HepG2 (cell line): Measurements from ENCODE around the gene STUM. TPM values are rescaled to one million over a fixed set of nuclear protein-coding genes. Genes with fewer than 3 reads are reported as not detected.
"Not testable (repeated sequence)": the region's sequence is repeated elsewhere in the genome, so short reads cannot be mapped to it uniquely, and the experiment has no call there.

Source experiments
- ATAC-seq: fragments of 200-7000 bp; cut with Tn5 transposase; 3 replicates; pipeline ENCODE4 v1.9.1; 2020; ENCODE audit warnings: mild to moderate bottlenecking, moderate library complexity
- BruUV-seq: library from RNA; stranded (reverse); fragments of 400-500 nt; replicated peaks from 2 replicates; lab custom pipeline; 2021; lab: Mats Ljungman, UMichigan
- CTCF ChIA-PET: fragments of 300-600 bp; formaldehyde crosslinking; extraction: SDS; loops from one replicate; lab custom pipeline; 2021; ENCODE audit warnings: low total read pairs, inconsistent platforms, low intra/inter-chr PET ratio; lab: Yijun Ruan, JAX
- POLR2A ChIA-PET: fragments of 350-600 bp; sonication (Branson Sonifier 250); formaldehyde crosslinking; loops from one replicate; lab custom pipeline; 2020; ENCODE audit warnings: antibody characterized with exemption, inconsistent platforms; lab: Yijun Ruan, JAX
- DNase-seq: peaks from one replicate; pipeline ENCODE4 v3.0.0-alpha.2; 2015; ENCODE audit warnings: low spot score
- FAIRE-seq: peaks from 3 replicates; lab custom pipeline; 2011; peaks lifted over from hg19 to GRCh38; lab: Jason Lieb, UNC
- H2AFZ ChIP-seq: one replicate; pipeline ENCODE4 v1.6.1; 2011; ENCODE audit warnings: low read length, inconsistent platforms
- H3K27ac ChIP-seq: fragments of 300-600 bp; 3 replicates; pipeline ENCODE4 v1.8.0; 2011; ENCODE audit warnings: mixed run types, mild to moderate bottlenecking, mixed read lengths, low read length, inconsistent platforms; ENCODE audit not compliant: insufficient read depth; ENCODE audit errors: extremely low read length
- H3K27me3 ChIP-seq, 2 experiments: fragments of 200-600 bp in 1 of 2; 2 replicates in 1 of 2; 3 replicates in 1 of 2; pipeline versions ENCODE4 v1.6.0 to v1.8.0; 2011; ENCODE audit warnings: low read length in 2 of 2, mild to moderate bottlenecking in 2 of 2, moderate library complexity in 2 of 2, inconsistent platforms in 1 of 2; ENCODE audit not compliant: insufficient read depth in 2 of 2, control insufficient read depth in 1 of 2
- H3K36me3 ChIP-seq, 2 experiments: fragments of 200-600 bp in 1 of 2; replicated peaks in 1 of 2; 2 replicates in 1 of 2; 3 replicates in 1 of 2; pipeline versions ENCODE4 v1.5.1 to v1.8.0; 2011; ENCODE audit warnings: low read length in 2 of 2, inconsistent platforms in 1 of 2; ENCODE audit not compliant: insufficient read depth in 2 of 2, control insufficient read depth in 1 of 2
- H3K4me1 ChIP-seq: 2 replicates; pipeline ENCODE4 v1.5.1; 2012; ENCODE audit warnings: low read length, inconsistent platforms; ENCODE audit not compliant: insufficient read depth
- H3K4me2 ChIP-seq: 2 replicates; pipeline ENCODE4 v1.6.0; 2011; ENCODE audit warnings: low read depth, low read length, inconsistent platforms
- H3K4me3 ChIP-seq, 3 experiments: fragments of 200-600 bp in 1 of 3; sonication (generic), shearing (Covaris generic) in 1 of 3; replicated peaks in 1 of 3; 2 replicates each; pipeline ENCODE4 v1.5.1; 2011 to 2016; ENCODE audit warnings: low read length in 3 of 3, inconsistent platforms in 2 of 3, low read depth in 2 of 3, mild to moderate bottlenecking in 2 of 3, control low read depth in 1 of 3, mixed read lengths in 1 of 3; ENCODE audit not compliant: insufficient read depth in 1 of 3
- H3K79me2 ChIP-seq: one replicate; pipeline ENCODE4 v1.6.1; 2011; ENCODE audit warnings: low read length, inconsistent platforms; ENCODE audit not compliant: insufficient read depth
- H3K9ac ChIP-seq: 2 replicates; pipeline ENCODE4 v1.6.0; 2011; ENCODE audit warnings: mild to moderate bottlenecking, low read depth, low read length, inconsistent platforms; ENCODE audit not compliant: insufficient read depth
- H3K9me3 ChIP-seq: 2 replicates; pipeline ENCODE4 v1.5.1; 2012; ENCODE audit warnings: mild to moderate bottlenecking, low read length
- H4K20me1 ChIP-seq: 2 replicates; pipeline ENCODE4 v1.6.0; 2011; ENCODE audit warnings: inconsistent platforms, mild to moderate bottlenecking, low read length, moderate library complexity; ENCODE audit not compliant: insufficient read depth
- ARNT2 ChIP-seq: sonication (generic); formaldehyde crosslinking; IDR thresholded peaks from 2 replicates; pipeline ENCODE4 v1.8.0; 2022; ENCODE audit warnings: mild to moderate bottlenecking, low read depth, missing genetic modification reagents, moderate library complexity
- CEBPG ChIP-seq: IDR thresholded peaks from 2 replicates; pipeline ENCODE4 v1.6.1; 2016
- HNRNPLL ChIP-seq: fragments of 200-400 bp; formaldehyde crosslinking; IDR thresholded peaks from 2 replicates; pipeline ENCODE4 v1.6.1; 2017; ENCODE audit warnings: mild to moderate bottlenecking, low read depth, low read length; ENCODE audit not compliant: poor library complexity, severe bottlenecking
- UBTF ChIP-seq: sonication (generic); formaldehyde crosslinking; IDR thresholded peaks from 2 replicates; pipeline ENCODE4 v1.4.0; 2020; ENCODE audit warnings: mild to moderate bottlenecking, missing genetic modification reagents
- WGBS: methylation state at CpG from one replicate; pipeline ENCODE4 v1.1.6; 2017; ENCODE audit warnings: low lambda C conversion rate; 5-methylcytosine and 5-hydroxymethylcytosine counted together
- in situ Hi-C: cut with HindIII; loops from 2 replicates; pipeline ENCODE4 v1.10.0; 2017; ENCODE audit warnings: low pct_unique_long_range_greater_than_20kb; ENCODE audit not compliant: extremely low pct_ligation_motif_present
- intact Hi-C: fragments of 100-400 bp; cut with micrococcal nuclease; formaldehyde crosslinking; loops from one replicate; pipeline ENCODE4 v1.10.0; 2022; ENCODE audit not compliant: unreplicated experiment
- polyA plus RNA-seq, 8 experiments: library from polyadenylated mRNA; depleted of rRNA in 3 of 8; stranded (reverse) in 7 of 8; unstranded in 1 of 8; fragments of >200 nt; fragmentation: Illumina TruSeq in 4 of 8; extraction: Trizol in 4 of 8; gene quantifications; 2 replicates each; pipeline versions ENCODE4 v1.2.1 to v1.2.3, GENCODE V29; 2011 to 2016; ENCODE audit warnings: low read depth in 4 of 8, missing spikeins in 1 of 8, mixed read lengths in 1 of 8; ENCODE audit not compliant: insufficient read depth in 1 of 8
- total RNA-seq, 5 experiments: library from RNA; depleted of rRNA; stranded (reverse); fragments of >200 nt; fragmentation: Illumina TruSeq; extraction: Trizol; gene quantifications; 2 replicates each; pipeline ENCODE4 v1.2.3, GENCODE V29; 2016; ENCODE audit warnings: low read depth in 1 of 5

Gene STUM
- total and polyA plus RNA-seq, 2 of the 13 experiments (the other 11 are each of a cell fraction or from before 2014, with no cell fraction given), result not detected

DNA sequence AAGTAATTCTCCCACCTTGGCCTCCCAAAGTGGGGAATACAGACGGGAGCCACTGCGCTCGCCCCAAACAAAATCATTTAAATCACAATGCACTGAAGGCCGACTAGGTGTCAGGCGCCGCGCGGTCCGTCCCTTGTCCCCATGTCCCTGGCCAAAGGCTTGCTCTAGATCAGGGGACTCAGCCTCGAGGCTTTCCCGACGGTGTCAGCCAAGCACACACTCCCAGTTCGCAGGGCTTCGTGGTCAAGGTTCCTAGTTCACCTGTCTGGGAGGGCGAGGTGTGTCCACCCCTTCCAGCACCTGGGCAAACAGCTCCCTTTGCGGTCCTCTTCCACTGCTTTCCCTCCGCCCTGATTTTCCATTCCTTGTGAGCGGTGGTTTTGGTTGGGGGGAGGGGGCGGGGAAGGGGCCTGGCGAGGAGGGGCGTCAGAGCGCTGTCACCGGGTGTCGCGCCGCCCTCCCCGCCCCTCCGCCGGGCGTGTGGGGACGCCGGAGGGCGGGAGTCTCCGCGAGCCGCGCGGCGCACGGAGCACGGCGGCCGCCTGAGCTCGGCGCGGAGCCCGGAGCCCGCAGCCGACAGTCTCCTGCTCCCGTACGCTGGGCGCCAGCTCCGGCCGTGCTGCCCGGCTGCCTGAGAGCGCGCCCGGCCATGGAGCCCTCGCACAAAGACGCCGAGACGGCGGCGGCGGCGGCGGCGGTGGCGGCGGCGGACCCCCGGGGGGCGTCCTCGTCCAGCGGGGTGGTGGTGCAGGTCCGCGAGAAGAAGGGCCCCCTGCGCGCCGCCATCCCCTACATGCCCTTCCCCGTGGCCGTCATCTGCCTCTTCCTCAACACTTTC lies at the start of gene STUM (continued):
- TF ChIP-seq UBTF (CRISPR knock-in tag) (peak; percentile 53; the same call in 1 of the 2 replicates), ARNT2 (CRISPR knock-in tag) (0 out of 2 replicates have a peak, but pooled peaks have one; percentile 31), HNRNPLL (peak; percentile 37), CEBPG (CRISPR knock-in tag) (no peak)

GRCh38 chr1:226499699-226500098 lies 48.9 kb upstream of the STUM start:
- peaks cover 0 to 15% of the 10 kb centered on the region in 2 experiments; a peak in 4 of 5 replicates for H3K27me3 ChIP-seq
- H2AFZ ChIP-seq, ATAC-seq, DNase-seq, intact Hi-C loops, H3K36me3 ChIP-seq, H3K4me1 ChIP-seq, H3K9ac ChIP-seq, CTCF ChIA-PET, H3K79me2 ChIP-seq, H3K4me2 ChIP-seq, H3K4me3 ChIP-seq, H3K27ac ChIP-seq, H4K20me1 ChIP-seq, FAIRE-seq, H3K9me3 ChIP-seq, POLR2A ChIA-PET, in situ Hi-C loops, BruUV-seq: not testable (repeated sequence)
- 34% methylated on average over 3 of the region's 3 CpGs for WGBS
